Stomach (tissue), 4 donors: Measurements from ENCODE around the gene MMAA.

ENCODE experiments used
- POLR2A ChIP-seq, 4 donors: fragments of 450-650 bp; IDR thresholded peaks; one replicate each; pipeline ENCODE4 v1.6.1; 2016; ENCODE audit warnings: antibody characterized with exemption in 4 of 4, control low read depth in 2 of 4, mild to moderate bottlenecking in 1 of 4, moderate library complexity in 1 of 4
- POLR2AphosphoS5 ChIP-seq, 3 donors: sonication (generic); formaldehyde crosslinking; IDR thresholded peaks; one replicate each; pipeline ENCODE4 v1.6.1; 2016; ENCODE audit warnings: antibody characterized with exemption in 3 of 3
- TF ChIP-seq, protein P1 (sequence below), 7 experiments: fragments of 450-650 bp in 4 of 7; fragments of 200-600 bp in 3 of 7; sonication (generic) in 3 of 7; IDR thresholded peaks; one replicate each; pipeline ENCODE4 v1.5.1; 2016 to 2019; ENCODE audit warnings: antibody characterized with exemption in 7 of 7, control low read depth in 2 of 7, mild to moderate bottlenecking in 1 of 7

DNA sequence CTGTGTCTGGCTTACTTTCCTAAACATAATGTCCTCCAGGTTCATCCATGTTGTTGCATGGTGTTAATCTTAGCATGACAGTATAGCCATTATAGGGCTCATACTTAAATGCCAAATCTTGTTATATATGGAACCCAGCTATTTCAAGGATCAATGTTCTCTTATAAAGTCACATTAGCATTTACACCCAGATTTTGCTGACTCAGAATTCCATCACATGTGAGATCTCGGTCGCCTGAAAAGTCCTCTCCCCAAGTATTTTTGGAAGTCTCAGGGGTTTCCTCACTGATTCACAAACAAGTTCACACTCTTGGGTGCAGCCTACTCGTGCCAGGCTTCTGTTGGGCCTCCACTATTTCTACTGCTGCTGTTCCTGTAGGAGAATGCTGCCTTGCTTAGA lies 40.9 kb downstream of the MMAA start:
- TF ChIP-seq POLR2AphosphoS5 (IDR thresholded peaks at IDR 0.05) (no peak), POLR2A (IDR thresholded peaks at IDR 0.05) (no peak)
- TF ChIP-seq, protein P1, sequence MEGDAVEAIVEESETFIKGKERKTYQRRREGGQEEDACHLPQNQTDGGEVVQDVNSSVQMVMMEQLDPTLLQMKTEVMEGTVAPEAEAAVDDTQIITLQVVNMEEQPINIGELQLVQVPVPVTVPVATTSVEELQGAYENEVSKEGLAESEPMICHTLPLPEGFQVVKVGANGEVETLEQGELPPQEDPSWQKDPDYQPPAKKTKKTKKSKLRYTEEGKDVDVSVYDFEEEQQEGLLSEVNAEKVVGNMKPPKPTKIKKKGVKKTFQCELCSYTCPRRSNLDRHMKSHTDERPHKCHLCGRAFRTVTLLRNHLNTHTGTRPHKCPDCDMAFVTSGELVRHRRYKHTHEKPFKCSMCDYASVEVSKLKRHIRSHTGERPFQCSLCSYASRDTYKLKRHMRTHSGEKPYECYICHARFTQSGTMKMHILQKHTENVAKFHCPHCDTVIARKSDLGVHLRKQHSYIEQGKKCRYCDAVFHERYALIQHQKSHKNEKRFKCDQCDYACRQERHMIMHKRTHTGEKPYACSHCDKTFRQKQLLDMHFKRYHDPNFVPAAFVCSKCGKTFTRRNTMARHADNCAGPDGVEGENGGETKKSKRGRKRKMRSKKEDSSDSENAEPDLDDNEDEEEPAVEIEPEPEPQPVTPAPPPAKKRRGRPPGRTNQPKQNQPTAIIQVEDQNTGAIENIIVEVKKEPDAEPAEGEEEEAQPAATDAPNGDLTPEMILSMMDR (IDR thresholded peaks at IDR 0.05): no peak
